ENCODE results near the gene ANAPC10.
"Not testable (repeated sequence)": the region's sequence is repeated elsewhere in the genome, so short reads cannot be mapped to it uniquely, and the experiment has no call there.

The ANAPC10 gene

DNA sequence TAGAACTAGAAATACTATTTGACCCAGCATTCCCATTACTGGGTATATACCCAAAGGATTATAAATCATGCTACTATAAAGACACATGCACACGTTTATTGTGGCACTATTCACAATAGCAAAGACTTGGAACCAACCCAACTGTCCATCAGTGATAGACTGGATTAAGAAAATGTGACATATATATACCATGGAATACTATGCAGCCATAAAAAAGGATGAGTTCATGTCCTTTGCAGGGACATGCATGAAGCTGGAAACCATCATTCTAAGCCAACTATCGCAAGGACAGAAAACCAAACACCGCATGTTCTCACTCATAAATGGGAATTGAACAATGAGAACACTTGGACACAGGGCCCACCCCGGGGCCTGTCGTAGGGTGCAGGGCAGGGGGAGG lies 97.3 kb downstream of the ANAPC10 start:
- not testable (repeated sequence) for DNase-seq

DNA sequence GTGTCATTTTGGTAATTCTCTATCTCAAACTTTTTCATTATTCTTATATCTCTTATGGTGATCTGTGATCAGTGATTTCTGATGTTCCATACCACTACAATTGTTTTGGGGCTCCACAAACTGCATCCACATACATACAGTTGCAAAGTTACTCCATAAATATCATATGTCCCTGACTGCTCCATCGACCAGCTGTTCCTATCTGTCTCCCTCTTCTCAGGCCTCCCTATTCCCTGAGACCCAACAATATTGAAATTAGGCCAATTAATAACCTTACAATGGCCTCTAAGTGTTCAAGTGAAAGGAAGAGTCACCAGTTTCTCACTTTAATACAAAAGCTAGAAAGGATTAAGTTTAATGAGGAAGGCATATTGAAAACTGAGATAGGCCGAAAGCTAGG lies 108.7 kb downstream of the ANAPC10 start:
- DNase-seq, result no peak

DNA sequence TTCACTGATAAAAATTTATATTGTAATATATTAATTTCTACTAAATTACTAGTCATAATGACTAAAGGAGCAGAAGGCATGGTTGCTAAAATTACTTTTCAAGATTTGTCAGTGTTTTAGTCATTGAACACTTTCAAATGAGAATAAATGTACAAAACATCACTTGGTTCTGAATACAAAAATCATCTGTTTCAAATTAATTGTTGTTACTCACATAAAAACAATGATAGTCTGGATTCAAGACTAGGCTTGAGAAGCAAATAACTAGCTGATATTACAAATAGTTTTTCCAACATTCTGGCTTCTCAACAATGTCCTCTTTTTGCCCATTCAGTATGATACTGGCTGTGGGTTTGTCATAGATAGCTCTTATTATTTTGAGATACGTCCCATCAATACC lies 112.5 kb downstream of the ANAPC10 start:
- no peak for DNase-seq

- DNase-seq, result no peak
Measured at GRCh38 chr4:144985014-144985413, 113.0 kb downstream of the ANAPC10 start.

GRCh38 chr4:144984241-144984640 lies 113.8 kb downstream of the ANAPC10 start:
- no peak for DNase-seq

GRCh38 chr4:144975718-144976117 lies 122.3 kb downstream of the ANAPC10 start:
- no peak for DNase-seq

DNA sequence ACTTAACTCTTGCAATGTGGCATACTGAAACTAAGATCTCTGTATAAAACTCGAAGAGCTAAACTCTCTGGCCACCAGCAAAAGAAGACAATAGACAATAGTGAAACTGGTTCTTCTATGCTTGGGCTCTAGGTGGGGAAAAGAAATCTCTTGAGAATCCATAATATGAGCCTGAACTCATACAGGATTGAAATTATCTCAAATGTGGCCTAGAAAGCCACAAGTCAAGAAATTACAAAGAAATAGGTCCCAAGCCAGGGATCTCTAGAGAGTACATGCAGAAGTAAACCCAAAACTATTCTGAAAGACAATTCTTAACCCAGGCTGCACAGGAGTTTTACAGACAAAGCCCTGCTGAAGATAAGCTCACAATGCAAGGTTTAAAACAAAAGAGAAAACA lies 127.4 kb downstream of the ANAPC10 start:
- DNase-seq, result no peak

- DNase-seq, result no peak
Measured at GRCh38 chr4:144969821-144970220, 128.2 kb downstream of the ANAPC10 start.

DNA sequence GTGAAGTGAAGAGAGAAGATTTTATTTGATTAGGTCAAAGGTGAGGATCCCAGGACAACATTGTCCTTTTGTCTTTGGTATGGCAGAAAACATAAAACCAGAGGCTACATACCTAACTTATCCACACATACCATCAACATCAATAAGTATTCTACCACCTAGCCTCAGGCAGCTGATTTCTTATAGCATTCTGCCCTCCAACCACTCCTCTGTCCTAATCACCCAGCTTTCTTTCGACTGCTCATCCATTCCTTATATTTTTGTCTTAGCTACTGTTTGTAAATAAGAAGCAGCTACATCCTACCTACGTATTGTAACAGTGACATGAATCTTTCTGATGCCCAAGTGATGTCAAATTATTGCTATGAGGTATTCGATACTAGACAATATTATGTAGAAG lies 129.4 kb downstream of the ANAPC10 start:
- no peak for DNase-seq

DNA sequence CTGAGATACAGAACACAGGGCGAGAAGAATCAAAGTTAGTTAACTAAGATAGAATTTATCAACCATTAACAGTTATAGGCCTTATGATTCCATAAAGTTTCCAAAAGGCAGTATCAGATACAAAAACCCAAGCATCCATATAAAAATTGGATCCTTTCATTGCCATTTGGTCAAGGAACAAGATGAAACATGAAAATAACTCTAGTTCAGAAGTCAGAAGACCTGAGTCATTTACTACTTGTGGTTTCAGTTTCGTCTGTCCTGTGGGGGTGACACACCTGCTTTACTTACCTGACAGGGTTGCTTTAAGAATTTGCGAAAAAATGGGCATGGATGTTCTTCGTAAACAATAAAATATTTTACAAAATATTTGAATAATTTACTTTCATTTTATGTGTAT lies 130.8 kb downstream of the ANAPC10 start:
- DNase-seq, result no peak

- DNase-seq, result no peak
Measured at GRCh38 chr4:144962300-144962699, 135.7 kb downstream of the ANAPC10 start.

DNA sequence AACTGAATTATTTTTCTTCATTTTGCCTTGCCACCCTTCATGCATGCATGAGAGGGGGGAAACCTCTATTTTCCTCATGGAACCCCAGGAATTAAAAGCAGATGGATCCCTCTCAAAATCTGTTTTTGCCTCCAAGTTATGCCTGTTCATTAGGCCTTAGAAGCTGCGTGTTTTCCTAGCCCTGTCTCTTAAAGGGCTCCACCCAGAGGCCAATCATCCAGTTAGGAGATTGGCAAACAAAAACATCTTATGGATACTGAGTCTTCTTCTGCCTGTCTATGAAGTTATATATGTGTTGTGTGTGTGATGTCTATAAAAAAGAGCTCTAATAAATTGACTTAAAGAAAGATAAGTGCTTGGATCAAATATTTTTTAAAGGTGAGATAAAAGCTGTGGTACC lies 142.9 kb downstream of the ANAPC10 start:
- DNase-seq, result no peak

DNA sequence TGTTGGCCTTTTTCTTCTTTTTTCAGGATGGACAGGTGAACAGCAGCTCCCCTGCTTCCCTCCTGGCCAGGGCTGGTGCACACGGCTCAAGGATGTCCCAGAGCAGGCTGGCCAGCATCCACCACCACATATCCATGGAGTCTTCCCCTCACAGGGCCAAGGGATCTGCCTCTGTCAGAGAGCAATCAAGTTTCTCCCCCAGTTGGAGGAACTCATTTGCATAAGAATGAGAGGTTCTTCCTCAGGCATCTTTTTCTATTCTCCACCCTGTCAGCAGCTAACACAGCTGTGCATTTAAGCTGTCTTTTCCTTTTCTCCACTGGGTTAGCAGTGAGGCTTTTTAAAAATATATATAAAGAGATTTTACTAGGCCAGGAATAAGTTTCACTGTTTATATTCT lies 143.8 kb downstream of the ANAPC10 start:
- no peak for DNase-seq

DNA sequence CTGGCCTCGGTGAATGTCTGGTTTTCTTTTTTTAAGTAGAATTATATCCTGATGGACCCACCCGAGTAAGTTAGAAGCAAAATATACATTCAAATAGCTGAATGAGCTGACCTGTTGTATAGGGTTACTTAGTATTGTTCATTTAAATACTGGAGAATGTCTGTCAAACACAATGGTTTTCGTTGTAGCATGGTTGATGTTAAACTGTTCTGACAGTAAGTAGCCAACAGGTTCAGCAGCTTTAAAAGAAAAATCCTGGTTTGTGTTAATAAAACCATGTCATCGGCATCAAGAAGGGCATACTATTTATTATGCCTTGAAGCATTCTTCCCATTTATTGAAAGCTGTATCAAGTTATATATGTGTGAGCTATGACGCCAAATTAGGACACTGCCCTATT lies 149.6 kb downstream of the ANAPC10 start:
- DNase-seq, result no peak

- DNase-seq, result no peak
Measured at GRCh38 chr4:144948009-144948408, 150.0 kb downstream of the ANAPC10 start.
